Stimulated activated CD8-positive, alpha-beta memory T cell treated with anti-CD3 and anti-CD28 coated beads, Interleukin-15, amount 100 ng/mL, for 1 hour (primary cell): ENCODE data around the gene SAE1.
"Not testable (repeated sequence)": the region's sequence is repeated elsewhere in the genome, so short reads cannot be mapped to it uniquely, and the experiment has no call there.

Source experiments
- DNase-seq: peaks from one replicate; pipeline ENCODE4 v3.0.0-alpha.2; 2020; ENCODE audit warnings: low read depth

Gene SAE1

GRCh38 chr19:47130120-47130588 is 481 bp upstream of the SAE1 start:
- no peak for DNase-seq

DNA sequence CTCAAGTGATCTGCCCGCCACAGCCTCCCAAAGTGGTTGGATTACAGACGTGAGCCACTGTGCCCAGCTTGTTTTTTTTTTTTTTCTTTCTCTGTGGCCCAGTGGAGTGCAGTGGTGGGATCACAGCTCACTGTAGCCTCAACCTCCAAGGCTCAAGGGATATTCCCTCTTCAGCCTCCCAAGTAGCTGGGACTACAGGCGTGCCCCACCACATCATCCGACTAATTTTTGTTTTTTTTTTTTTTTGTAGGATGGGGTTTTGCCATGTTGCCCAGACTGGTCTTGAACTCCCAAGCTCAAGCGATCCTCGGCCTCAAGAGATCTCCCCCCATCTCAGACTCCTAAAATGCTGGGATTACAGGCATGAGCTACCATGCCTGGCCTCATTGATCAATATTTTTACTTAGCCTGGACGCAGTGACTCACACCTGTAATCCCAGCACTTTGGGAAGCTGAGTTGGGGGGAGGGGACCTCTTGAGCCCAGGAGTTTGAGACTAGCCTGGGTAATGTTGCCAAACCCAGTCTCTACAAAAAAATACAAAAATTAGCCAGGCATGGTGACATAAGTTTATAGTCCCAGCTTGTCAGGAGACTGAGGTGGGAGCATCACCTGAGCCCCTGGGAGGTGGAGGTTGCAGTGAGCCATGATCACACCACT is 1.7 kb downstream of the SAE1 start:
- no peak for DNase-seq

GRCh38 chr19:47133021-47133471 is 2.4 kb downstream of the SAE1 start:
- DNase-seq = no peak

GRCh38 chr19:47134545-47134944 is 3.9 kb downstream of the SAE1 start:
- DNase-seq = no peak

DNA sequence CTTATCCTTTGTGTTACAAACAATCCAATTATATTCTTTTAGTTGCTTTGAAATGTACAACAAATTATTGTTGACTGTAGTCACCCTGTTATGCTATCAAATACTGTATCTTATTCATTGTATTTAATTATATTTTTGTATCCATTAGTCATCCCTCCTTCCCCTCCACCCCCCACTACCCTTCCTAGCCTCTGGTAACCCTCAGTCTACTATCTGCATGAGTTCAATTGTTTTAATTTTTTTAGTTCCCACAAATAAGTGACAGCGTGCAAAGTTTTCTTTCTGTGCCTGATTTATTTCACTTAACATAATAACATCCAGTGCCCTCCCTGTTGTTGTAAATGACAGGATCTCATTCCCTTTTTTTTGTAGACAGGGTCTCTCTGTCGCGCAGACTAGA is 4.5 kb downstream of the SAE1 start:
- no peak for DNase-seq

DNA sequence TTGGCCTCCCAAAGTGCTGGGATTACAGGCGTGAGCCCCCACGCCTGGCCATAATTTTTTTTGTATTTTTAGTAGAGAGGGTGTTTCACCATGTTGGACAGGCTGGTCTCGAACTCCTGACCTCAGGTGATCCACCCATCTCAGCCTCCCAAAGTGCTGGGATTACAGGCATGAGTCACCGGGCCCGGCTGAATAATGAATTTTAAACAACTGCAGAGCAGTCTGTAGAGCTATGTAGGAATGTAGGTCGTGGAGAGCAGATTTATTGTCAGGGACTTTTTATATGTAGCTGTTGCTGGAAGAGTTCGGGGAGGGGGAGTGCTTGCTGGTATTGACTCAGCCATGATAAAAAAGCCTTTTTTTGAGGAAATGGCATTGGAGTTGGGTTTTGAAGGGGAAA is 10.6 kb downstream of the SAE1 start:
- not testable (repeated sequence) for DNase-seq

DNA sequence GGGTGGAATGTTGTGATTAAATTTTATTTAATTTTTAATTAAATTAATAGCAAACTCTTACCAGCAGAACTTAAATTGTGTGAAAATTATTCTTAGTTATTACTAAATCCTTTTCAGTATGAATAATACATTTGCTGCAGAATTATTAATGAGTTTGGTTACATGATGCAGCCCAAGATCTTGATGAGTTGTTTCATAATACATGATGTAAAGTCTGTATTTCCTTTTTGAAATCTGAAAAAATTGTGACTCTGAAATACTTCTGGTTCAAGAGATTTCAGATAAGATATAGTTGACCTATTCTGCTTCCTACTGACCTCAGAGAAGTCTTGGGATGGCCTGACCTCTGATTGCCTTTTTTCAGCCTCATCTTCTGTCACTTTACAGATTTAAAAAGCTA is 11.1 kb downstream of the SAE1 start:
- no peak for DNase-seq

DNA sequence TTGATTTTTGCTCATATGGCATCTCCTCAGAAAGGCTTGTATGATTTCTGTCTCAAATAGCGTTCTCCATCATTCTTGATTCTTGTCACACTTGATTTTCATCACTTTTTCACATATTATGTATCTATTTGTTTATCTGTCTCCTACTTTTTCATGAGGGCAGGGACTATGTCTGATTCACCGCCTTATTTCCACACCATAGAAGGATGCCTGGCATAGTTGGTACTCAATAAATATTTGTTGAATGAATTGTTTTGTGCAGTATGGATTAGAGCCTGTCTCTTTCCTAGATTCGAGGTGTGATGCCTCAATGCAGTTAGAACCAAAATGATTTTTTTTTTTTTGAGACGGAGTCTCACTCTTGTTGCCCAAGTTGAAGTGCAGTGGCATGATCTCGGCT is 12.1 kb downstream of the SAE1 start:
- no peak for DNase-seq

DNA sequence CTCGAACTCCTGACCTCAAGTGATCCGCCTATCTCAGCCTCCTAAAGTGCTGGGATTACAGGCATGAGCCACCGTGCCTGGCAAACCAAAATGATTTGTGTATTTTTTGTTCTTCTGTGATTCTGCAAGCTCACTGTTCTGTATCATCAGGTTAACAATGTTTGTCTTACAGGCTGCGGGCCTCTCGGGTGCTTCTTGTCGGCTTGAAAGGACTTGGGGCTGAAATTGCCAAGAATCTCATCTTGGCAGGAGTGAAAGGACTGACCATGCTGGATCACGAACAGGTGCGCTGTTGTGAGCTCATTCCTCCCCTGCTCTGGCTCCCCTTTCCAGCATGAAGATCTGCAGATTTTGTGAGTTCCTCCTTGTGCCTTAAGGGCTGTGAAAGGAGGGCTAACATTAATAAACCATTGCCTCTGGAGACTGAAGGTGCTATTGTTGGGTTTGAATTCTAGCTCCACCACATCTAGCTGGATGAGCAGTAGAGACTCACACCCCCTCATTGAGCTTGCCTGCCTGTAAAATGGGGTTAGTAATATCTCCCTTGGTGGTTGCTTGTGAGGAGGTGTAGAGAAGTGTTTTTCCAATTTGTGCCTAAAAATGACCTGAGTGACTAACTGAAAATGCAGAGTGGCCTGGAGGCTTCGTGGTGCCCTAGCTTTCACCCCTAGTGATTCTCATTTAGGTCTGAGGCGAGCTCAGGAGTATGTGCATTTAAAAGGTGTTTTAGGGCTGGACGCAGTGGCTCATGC is 12.9 kb downstream of the SAE1 start:
- no peak for DNase-seq

DNA sequence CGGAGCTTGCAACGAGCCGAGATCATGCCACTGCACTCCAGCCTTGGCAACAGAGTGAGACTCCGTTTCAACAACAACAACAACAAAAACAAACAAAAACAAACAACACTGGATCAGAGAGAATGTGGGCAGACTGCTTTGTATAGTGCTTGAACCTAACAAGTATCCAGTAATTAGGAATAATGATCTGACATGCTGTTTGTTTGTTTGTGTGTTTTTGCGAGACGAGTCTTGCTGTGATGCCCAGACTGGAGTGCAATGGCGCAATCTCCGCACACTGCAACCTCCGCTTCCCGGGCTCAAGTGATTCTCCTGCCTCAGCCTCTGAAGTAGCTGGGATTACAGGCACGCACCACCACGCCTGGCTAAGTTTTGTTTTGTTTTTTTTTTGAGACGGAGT is 14.0 kb downstream of the SAE1 start:
- no peak for DNase-seq

DNA sequence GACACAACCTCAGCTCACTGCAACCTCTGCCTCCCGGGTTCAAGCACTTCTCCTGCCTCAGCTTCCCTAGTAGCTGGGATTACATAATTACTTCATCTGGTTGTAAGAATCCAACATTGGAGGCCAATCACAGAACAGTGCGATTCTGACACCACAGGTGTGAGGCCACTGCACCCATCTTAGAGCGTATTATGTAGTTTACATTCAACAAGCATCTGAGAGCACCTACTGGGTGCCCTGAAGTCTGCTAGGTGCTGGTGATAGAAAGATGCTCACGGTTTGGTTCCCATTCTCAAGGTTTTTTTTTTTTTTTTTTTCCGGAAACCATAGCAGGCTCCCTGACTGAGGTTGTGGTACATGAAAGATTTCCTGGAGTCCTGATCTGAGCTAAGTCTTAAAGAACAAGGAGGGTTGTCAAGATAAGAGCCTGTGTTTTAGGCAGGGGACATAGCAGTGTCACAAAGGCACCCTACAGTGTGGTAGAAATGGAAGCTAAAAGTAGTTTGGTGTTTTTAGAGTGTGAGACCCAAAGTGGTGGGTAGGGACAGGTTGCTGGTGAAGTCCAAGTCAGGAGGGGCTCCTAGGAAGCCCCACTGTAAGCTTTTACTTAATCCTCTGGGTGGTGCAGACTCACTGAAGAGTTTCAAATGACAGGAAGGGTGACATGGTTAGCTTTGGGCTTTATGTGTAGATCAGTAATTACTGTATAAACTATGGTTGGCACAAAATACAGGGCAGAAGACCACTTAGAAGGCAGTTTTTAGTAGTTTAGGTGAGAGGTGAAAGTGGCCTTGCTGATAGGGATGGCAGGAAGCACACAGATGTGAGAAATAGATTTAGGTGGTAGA is 15.2 kb downstream of the SAE1 start:
- no peak for DNase-seq

DNA sequence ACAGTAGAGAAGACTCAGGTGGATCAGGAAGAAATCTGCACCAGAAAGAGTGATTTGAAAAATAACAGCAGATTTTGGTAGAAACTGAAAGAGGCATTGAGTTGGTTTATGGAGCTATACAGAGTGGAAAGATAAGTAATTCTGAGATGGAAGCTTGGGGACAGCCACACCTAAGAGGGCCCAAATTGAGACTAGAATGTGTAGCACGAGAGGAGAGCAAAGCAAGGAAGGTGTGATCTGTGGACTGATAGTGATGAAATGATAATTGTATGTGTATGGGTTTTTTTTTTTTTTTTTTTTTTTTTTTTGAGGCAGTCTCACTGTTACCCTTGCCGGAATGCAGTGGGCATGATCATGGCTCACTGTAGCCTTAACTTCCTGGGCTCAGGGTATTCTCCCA is 16.3 kb downstream of the SAE1 start:
- no peak for DNase-seq

DNA sequence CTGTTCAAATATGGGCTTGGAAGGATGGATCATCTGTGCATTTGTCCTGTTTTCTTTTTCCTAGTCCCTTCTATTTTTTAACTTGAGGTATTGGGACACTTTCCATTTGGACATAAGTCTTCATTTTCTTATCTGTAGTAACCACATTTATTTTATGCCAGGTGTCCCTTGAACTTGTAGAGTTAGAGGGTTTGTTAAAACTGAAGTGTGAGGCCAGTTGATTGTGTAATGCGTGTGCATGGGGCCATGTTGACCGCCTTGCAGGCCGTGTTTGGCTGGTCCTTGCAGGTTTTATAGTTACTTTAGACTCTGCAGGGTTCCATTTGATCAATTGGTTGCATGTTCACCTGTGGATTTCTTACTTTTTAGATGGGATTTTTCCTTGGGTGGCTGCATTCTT is 21.0 kb downstream of the SAE1 start:
- DNase-seq = no peak

DNA sequence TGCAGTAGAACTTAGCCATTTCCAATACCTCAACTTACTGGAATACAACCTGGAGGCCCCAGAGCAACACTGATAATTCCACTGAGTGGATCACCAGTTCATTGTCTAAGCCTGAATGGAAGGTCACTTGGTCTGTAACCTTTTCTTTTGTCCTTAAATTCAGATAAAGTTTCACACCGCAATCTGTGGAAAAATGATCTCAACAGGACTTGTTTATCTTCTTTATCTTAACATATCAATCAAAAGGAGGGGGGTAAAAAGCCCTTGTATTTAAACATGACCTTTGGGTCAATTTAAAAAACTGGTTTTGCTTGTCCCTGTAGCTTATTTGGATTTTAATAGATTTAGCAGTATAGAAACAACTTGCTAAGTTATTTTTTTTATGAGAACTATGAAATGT is 21.6 kb downstream of the SAE1 start:
- no peak for DNase-seq

- no peak for DNase-seq
Observed at GRCh38 chr19:47152632-47153031, 22.0 kb downstream of the SAE1 start.

DNA sequence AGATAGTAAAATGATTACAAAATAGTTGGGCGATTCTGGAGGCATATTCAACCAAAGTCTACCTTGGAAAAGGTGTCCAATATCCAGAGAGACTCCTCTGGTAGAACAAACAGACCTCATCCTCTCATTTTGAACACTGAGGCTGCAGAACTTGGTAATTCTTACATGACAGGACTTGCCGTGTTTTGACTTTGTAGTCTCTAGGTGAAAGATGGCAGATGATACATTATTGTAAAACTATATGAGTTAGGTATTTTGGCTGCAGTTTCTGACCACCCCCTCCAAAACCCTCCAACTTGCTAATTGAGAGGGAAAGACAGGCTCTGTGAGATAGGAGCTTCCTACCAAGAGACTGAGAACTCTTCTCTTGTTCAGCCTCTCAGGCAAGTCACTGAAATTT is 22.6 kb downstream of the SAE1 start:
- DNase-seq = no peak

DNA sequence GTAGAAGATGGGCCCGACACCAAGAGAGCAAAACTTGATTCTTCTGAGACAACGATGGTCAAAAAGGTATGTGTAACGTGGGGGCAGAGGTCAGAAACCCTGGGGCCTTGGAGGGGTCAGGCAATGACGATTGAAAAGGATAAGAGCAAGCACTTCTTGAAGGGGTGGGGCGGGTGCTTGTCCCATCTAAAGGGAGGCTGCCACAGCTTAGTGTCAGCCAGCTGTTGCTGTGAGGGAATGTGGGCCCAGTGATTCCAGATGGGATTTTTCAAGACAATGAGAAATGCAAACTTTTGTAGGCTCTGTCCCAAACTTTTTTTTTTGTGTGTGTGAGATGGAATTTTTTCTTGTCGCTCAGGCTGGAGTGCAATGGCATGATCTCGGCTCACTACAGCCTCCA is 24.5 kb downstream of the SAE1 start:
- no peak for DNase-seq

DNA sequence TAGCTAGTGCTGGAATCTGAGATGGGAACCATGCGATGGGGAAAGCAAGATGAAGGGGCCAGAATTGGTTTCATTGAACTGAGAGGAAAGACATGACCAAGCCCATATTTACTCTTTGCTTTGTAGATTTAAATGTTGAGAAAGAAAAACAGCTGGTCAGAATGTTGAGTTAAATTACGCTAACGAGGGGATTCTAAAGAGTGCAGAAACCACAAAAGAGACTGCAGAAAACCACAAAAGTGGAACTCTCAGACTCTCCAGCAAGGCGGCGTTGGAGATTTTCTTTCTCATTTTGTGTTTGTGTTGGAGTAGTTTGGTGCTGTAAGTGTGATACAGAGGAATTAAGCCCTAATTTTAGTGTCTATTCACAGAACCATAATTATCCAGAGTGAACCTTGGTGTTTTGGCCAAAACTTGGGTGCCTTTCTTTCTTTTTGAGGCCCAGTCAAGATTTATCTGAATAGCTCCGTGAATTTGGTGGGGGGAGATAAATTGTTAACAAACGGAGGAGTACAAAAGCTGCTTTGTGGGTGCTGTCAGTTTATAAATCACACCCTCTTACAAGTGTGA is 26.3 kb downstream of the SAE1 start:
- no peak for DNase-seq

DNA sequence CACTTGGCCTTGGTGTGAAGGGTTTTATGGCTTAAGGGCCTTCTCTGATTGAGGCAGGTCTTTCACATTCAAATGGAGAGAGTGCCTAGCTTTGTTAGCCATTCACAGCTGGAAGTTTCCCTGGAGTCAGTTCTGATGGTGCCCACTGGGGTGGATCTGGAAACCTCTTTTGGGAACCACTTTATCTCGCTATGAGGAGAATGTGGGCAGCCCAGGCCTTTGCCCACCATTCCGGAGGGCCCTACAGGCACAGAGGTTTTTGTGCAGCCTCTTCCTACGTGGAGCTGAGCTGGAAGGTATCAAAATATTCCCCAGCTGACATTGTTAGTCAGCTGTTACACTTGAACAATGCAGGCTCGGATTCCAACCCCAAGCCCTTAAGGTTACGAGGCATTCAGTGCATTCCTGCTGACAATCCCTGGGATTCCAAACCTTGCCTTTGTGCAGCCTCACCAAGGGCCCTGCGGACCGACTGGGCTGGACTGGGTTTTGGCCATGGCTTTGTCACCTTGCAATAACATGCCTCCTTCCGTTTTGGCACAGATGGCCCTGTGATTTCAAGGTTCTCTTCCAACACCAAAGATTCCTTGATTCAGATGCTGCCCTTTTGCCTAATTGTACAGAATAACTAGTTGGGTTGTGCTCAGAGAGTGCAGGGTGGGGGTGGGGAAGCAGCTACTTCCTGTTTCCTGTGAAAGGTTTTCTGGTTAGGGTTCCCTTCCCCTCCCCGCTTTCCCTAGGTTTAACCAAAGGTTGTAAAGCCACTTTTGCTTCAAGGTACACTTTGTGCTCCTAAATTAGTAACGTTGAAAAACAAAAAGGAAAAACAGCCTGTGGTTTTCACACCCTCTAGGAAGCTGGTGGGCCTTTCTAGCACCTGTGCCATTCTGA is 27.0 kb downstream of the SAE1 start:
- DNase-seq = no peak

GRCh38 chr19:47158367-47158791 is 27.7 kb downstream of the SAE1 start:
- DNase-seq = no peak

- no peak for DNase-seq
Observed at GRCh38 chr19:47158879-47159503, 28.4 kb downstream of the SAE1 start.
